SJSA1 (cell line): ENCODE results near the gene SNRK. TPM values are rescaled to one million over a fixed set of nuclear protein-coding genes. Genes with fewer than 3 reads are reported as not detected.

Experiments
- DNase-seq, 2 experiments: peaks; one replicate each; pipeline ENCODE4 v3.0.0-alpha.2; 2015 to 2020; ENCODE audit warnings: low spot score in 2 of 2, low read depth in 1 of 2
- H3K27ac ChIP-seq: fragments of 250-450 bp; sonication (Bioruptor Pico); 2 replicates; pipeline ENCODE4 v1.5.1; 2020; ENCODE audit warnings: mild to moderate bottlenecking, moderate library complexity
- H3K27me3 ChIP-seq: fragments of 250-450 bp; sonication (Bioruptor Pico); replicated peaks from 2 replicates; pipeline ENCODE4 v1.5.1; 2020; ENCODE audit warnings: mild to moderate bottlenecking, moderate library complexity
- H3K36me3 ChIP-seq: fragments of 250-450 bp; sonication (Bioruptor Pico); 2 replicates; pipeline ENCODE4 v1.5.1; 2020; ENCODE audit warnings: mild to moderate bottlenecking
- H3K4me1 ChIP-seq: fragments of 250-450 bp; sonication (Bioruptor Pico); replicated peaks from 2 replicates; pipeline ENCODE4 v1.6.1; 2021; ENCODE audit warnings: mild to moderate bottlenecking
- H3K4me3 ChIP-seq: fragments of 250-450 bp; sonication (Bioruptor Pico); 2 replicates; pipeline ENCODE4 v1.5.1; 2020; ENCODE audit warnings: mild to moderate bottlenecking
- H3K9me3 ChIP-seq: fragments of 250-450 bp; sonication (Bioruptor Pico); replicated peaks from 2 replicates; pipeline ENCODE4 v1.5.1; 2020; ENCODE audit warnings: mild to moderate bottlenecking
- total RNA-seq: library from RNA; depleted of rRNA; stranded (reverse); fragments of >200 nt; shearing (Covaris generic); gene quantifications from 2 replicates; pipeline ENCODE4 v1.2.3, GENCODE V29; 2014

SNRK gene
- total RNA-seq, 1 experiment from 2014 or later, result 14.8 TPM

DNA sequence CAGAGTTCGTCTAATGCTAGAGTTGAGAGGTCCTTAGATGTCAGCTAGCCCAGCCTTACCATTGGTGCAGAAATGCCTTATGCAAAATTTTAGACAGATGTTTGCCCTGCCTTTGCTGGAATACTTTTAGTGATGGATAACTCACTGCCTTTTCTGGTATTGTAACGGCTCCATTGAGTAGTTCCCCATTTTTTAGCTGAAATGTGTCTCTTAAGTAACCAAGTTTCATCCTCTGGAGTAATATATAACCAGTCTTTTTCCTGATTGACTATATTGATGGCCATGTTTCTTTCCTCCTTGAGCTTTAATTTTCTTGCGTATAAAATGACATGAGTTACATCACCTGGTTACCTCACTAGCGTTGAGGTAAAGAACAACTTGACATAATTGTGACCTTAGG is 45.0 kb downstream of the SNRK start:
- Histone ChIP-seq H3K27me3 (no peaks in the 10 kb centered on the region), H3K4me3 (no peak overlapping the region), H3K9me3 (peaks cover 3% of the 10 kb centered on the region; the same call in 1 of the 2 replicates), H3K36me3 (peaks cover 20% of the 10 kb centered on the region), H3K27ac (no peak overlapping the region), H3K4me1 (peaks cover 13% of the 10 kb centered on the region)
- DNase-seq, result no peak

DNA sequence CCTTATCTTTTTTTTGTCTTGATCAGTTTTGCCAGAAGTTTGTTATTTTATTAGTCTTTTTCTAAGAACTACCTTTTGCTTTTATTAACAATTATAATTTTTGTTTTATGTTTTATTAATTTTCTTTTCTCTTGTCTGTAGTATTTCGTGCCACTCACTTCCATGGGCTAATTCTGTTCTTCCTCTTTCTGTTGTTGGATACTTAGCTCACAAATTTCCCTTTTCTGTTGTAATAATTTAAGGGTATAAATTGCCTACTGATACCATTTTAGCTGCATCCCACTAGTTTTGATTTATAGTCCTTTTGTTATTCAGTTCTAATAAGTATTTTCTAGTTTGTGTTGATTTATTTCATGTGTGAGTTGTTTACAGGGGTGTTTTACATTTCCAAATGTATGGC is 48.6 kb downstream of the SNRK start:
- H3K27me3 ChIP-seq, result no peaks in the 10 kb centered on the region
- peaks cover 6% of the 10 kb centered on the region; the same call in 1 of the 2 replicates for H3K9me3 ChIP-seq
- no peak overlapping the region for H3K4me3 ChIP-seq
- peaks cover 13% of the 10 kb centered on the region for H3K4me1 ChIP-seq
- no peak for DNase-seq
- no peak overlapping the region for H3K27ac ChIP-seq
- H3K36me3 ChIP-seq, result peaks cover 34% of the 10 kb centered on the region

DNA sequence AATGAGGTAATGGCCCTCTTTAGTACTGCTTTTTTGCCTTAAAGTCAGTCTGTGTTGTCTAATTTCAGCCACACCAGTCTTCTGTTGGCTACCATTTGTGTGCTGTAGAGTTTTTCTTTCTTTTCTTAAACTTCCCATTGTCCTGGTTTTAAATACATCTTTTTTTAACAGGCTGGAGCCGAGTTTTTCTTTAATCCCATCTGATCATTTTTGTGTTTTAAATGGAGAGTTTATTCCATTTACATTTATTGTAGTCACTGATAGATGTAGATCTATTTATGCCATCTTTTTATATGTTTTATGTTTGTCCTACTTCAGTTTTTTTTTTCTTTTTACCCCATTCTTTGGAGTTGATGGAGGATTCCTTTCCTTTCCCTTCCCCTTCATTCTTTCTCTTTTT is 49.5 kb downstream of the SNRK start:
- Histone ChIP-seq H3K36me3 (peaks cover 39% of the 10 kb centered on the region), H3K4me3 (no peak overlapping the region), H3K4me1 (peaks cover 7% of the 10 kb centered on the region), H3K27ac (no peak overlapping the region), H3K9me3 (peaks cover 6% of the 10 kb centered on the region; the same call in 1 of the 2 replicates), H3K27me3 (no peaks in the 10 kb centered on the region)
- DNase-seq, result no peak

DNA sequence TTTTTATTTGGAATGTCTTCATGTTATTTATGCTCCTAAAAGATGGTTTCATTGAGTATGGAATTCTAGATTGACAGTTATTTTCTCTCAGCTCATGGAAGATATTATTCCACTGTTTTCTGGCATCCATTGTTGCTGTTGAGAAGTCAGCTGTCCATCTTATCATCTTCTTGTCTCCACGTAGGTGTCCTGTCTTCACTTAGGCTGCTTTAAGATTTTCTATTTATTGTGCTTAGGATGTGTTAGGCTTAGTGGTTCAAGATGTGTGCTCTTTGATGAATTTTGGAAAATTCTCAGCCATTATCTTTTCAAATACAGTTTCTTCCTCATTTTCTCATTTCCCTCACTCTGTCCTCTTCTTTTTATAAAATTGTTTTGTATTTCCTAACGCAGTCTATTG is 52.0 kb downstream of the SNRK start:
- peaks cover 6% of the 10 kb centered on the region; the same call in 1 of the 2 replicates for H3K9me3 ChIP-seq
- H3K27me3 ChIP-seq, result no peaks in the 10 kb centered on the region
- no peaks in the 10 kb centered on the region for H3K4me1 ChIP-seq
- DNase-seq, result no peak
- H3K4me3 ChIP-seq, result no peak overlapping the region
- peaks cover 49% of the 10 kb centered on the region for H3K36me3 ChIP-seq
- H3K27ac ChIP-seq, result no peak overlapping the region

DNA sequence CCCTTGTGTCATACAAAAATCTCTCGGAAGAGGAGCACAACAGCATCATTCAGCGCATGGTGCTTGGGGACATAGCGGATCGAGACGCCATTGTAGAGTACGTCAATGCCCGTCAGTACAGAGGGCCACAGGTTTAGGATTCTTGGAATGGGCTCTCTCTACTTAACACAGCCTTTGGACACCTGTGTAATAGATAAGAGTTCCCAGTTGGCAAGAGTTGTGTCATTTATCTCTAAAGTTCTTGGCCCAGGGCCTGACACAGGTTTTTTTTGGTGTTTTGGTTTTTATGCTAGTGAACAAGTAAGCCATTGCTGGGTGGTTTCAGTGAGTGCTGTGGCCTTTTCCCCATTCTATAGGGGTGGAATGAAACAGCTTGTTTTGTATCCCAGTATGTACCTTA is 54.1 kb downstream of the SNRK start:
- H3K27me3 ChIP-seq, result no peaks in the 10 kb centered on the region
- H3K36me3 ChIP-seq, result peaks cover 48% of the 10 kb centered on the region
- H3K9me3 ChIP-seq, result peaks cover 6% of the 10 kb centered on the region; the same call in 1 of the 2 replicates
- no peaks in the 10 kb centered on the region for H3K4me1 ChIP-seq
- no peak for DNase-seq
- no peak overlapping the region for H3K4me3 ChIP-seq
- H3K27ac ChIP-seq, result no peak overlapping the region

DNA sequence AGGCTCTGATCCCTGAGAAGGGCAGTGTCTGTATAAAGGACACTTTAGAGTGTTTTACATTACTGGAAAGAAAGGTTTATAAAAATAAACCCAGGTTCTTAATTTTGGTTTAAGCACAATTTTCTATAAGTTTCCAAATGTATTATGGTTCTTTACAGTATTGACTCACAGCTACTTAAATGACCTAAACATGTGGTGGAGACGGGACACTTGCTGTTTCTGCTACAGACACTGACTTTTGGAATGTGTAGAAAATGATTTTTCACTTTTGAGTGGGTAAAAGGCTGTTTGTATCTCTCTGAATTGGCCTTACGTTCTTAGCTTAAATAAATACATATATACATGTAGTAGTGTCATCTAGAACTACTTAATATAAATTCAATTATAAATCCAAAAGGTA is 55.4 kb downstream of the SNRK start:
- Histone ChIP-seq H3K4me3 (no peak overlapping the region), H3K27ac (no peak overlapping the region), H3K9me3 (0 out of 2 replicates have a peak, but pooled peaks cover 4% of the 10 kb centered on the region), H3K27me3 (no peaks in the 10 kb centered on the region), H3K4me1 (no peaks in the 10 kb centered on the region), H3K36me3 (peaks cover 41% of the 10 kb centered on the region)
- DNase-seq, result no peak

DNA sequence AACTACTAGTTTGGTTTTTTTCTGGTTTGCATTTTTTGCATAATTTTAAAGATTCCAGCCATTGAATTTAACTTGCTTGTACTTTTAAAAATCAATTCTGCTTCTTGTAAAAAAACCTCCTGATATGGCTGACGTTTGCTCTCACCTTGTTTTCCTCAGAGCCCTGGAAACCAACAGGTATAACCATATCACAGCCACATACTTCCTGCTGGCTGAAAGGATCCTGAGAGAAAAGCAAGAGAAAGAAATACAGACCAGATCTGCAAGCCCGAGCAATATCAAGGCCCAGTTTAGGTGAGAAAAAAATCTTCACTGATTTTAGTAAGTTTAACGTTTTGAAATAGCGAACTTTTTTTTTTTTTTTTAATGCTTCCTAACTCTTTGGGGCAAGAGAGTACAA is 56.8 kb downstream of the SNRK start:
- DNase-seq, result no peak
- Histone ChIP-seq H3K36me3 (peaks cover 48% of the 10 kb centered on the region), H3K9me3 (0 out of 2 replicates have a peak, but pooled peaks cover 2% of the 10 kb centered on the region)

DNA sequence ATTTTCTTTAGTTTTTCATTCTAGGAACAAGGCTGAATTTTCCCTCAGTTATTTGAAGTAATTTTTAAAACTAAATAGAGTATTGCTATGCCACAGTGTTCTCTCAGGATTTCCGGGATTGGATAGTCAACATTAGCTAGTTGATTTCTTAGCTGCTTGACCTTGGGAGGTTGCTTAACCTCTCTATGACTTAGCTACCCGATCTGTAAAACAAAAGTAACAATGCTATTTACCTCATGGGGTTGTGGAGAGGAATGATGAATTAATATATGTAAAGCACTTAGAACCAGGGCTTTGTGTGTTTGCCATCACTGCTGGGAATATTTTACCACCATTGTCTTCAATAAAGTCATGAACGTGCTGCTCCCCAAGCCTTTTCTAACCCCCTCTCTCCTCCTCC is 57.5 kb downstream of the SNRK start:
- no peak overlapping the region for H3K4me3 ChIP-seq
- H3K9me3 ChIP-seq, result no peaks in the 10 kb centered on the region
- H3K4me1 ChIP-seq, result no peaks in the 10 kb centered on the region
- H3K27ac ChIP-seq, result no peak overlapping the region
- DNase-seq, result no peak
- H3K27me3 ChIP-seq, result no peaks in the 10 kb centered on the region
- peaks cover 50% of the 10 kb centered on the region for H3K36me3 ChIP-seq

More for the DNA sequence above, 56.8 kb downstream of the SNRK start:
- Histone ChIP-seq H3K27ac (no peak overlapping the region), H3K27me3 (no peaks in the 10 kb centered on the region), H3K4me3 (no peak overlapping the region), H3K4me1 (no peaks in the 10 kb centered on the region)

DNA sequence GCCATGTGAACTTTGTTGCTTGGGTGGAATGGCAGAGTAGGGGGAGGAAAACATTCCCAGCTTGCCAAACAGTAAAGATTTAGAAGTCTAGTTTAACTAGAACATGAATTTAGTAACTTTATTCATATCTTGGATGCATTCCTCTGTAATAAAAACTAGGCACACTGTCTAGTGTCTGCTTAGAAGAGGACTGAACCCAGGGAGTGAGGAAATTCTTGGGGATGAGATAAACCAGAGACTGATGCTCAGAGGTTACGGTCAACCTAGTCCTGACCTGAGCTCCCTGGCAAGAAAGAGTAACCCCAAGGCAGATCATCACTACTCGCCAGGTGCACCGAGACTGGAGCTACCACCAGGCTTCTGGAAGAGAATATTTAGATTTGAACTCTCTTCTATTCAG is 58.2 kb downstream of the SNRK start:
- no peaks in the 10 kb centered on the region for H3K9me3 ChIP-seq
- no peak overlapping the region for H3K4me3 ChIP-seq
- no peaks in the 10 kb centered on the region for H3K27me3 ChIP-seq
- H3K4me1 ChIP-seq, result no peaks in the 10 kb centered on the region
- no peak for DNase-seq
- peaks cover 57% of the 10 kb centered on the region for H3K36me3 ChIP-seq
- H3K27ac ChIP-seq, result no peak overlapping the region

DNA sequence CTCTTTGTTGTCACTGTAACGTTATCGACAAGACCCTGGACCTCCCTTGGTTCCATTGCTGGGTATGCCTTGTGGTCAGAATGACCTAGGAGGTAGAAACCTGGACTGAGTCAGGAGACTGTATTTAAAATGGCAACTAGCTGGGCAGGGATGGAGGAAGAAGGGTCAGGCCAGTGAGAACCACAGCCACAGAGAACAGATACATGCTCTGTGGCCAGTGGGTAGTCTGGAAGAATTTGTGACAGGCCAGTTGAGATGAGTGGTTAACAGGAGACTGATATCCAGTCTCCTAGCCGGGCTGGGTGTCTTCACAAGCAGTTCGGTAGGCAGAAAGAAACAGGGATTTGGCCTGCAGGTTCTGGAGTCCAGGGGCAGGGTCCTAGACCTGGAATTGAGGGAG is 58.9 kb downstream of the SNRK start:
- no peaks in the 10 kb centered on the region for H3K4me1 ChIP-seq
- H3K4me3 ChIP-seq, result no peak overlapping the region
- no peaks in the 10 kb centered on the region for H3K9me3 ChIP-seq
- peaks cover 59% of the 10 kb centered on the region for H3K36me3 ChIP-seq
- H3K27ac ChIP-seq, result no peak overlapping the region
- H3K27me3 ChIP-seq, result no peaks in the 10 kb centered on the region
- DNase-seq, result no peak

DNA sequence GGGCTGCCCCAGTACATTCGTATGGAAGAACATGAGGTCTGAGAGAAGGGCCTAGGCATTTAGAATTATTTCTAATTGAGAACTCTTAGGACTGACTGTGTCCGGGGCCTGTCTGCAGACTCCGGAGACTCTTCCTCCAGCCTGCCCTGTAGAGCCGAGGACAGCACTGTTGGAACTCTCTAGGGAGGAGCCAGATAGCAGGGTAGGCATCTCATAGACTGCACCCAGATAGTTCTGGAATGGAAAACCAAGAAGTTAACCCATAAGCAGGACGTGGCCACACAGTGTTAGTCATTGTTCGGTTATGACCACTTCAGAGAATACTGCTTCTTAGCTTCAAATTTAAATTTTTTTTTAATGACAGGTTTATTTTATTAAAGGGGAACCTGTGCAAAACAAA is 59.5 kb downstream of the SNRK start:
- DNase-seq, result no peak
- peaks cover 58% of the 10 kb centered on the region for H3K36me3 ChIP-seq
- no peaks in the 10 kb centered on the region for H3K9me3 ChIP-seq
- no peak overlapping the region for H3K27ac ChIP-seq
- no peaks in the 10 kb centered on the region for H3K27me3 ChIP-seq
- H3K4me3 ChIP-seq, result no peak overlapping the region
- no peaks in the 10 kb centered on the region for H3K4me1 ChIP-seq

DNA sequence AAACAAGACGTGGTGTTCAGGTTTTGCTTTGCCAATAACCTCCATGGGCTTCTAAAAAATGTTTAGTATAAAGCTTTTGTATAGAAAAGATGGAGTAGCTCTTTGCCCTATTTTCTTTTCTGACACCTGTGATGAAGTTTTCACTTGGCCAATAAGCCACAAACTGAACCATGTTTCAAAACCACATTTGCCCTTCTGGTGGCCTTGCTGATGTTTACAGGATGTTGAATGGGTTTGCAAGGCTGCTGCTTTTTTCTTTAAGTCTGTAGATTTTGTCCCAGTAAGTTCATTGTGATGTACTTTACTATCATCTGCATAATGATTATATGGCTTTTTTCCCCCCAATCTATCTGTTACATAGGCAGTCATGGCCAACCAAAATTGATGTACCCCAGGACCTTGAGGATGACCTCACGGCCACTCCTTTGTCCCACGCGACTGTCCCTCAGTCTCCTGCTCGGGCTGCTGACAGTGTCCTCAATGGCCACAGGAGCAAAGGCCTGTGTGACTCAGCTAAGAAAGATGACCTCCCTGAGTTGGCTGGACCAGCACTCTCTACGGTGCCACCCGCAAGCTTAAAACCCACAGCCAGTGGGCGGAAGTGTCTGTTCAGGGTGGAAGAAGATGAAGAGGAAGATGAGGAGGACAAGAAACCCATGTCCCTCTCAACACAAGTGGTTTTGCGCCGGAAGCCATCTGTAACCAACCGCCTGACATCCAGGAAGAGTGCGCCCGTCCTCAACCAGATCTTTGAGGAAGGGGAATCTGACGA is 60.8 kb downstream of the SNRK start:
- Histone ChIP-seq H3K4me1 (no peaks in the 10 kb centered on the region), H3K36me3 (peaks cover 50% of the 10 kb centered on the region), H3K27me3 (no peaks in the 10 kb centered on the region), H3K4me3 (no peak overlapping the region), H3K9me3 (no peaks in the 10 kb centered on the region; the same call in 1 of the 2 replicates), H3K27ac (no peak overlapping the region)
- no peak for DNase-seq

DNA sequence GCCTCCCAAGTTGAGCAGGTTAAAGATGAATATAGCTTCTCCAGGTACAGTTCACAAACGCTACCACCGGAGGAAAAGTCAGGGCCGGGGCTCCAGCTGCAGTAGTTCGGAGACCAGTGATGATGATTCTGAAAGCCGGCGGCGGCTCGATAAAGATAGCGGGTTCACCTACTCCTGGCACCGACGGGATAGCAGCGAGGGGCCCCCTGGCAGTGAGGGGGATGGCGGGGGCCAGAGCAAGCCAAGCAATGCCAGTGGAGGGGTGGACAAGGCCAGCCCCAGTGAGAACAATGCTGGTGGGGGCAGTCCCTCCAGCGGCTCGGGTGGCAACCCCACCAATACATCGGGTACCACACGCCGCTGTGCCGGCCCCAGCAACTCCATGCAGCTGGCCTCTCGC is 61.4 kb downstream of the SNRK start:
- Histone ChIP-seq H3K36me3 (peaks cover 43% of the 10 kb centered on the region), H3K27ac (no peak overlapping the region), H3K27me3 (no peaks in the 10 kb centered on the region), H3K4me3 (no peak overlapping the region), H3K9me3 (no peaks in the 10 kb centered on the region; the same call in 1 of the 2 replicates), H3K4me1 (no peaks in the 10 kb centered on the region)
- no peak for DNase-seq

DNA sequence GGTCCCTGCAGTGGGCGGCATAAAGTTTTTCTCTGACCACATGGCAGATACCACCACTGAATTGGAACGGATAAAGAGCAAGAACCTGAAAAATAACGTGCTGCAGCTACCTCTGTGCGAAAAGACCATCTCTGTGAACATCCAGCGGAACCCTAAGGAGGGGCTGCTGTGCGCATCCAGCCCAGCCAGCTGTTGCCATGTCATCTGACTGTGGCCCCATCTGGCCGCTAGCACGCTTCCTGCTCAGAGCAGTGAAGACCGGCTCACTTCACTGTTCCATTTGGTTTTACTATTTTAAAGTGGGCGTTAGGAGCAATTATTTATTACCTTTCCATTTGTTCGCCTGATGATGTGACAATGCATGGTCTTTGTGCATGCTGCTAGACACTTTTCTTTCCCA is 62.0 kb downstream of the SNRK start:
- Histone ChIP-seq H3K36me3 (peaks cover 41% of the 10 kb centered on the region), H3K9me3 (no peaks in the 10 kb centered on the region; the same call in 1 of the 2 replicates), H3K27me3 (no peaks in the 10 kb centered on the region), H3K4me3 (no peak overlapping the region), H3K4me1 (no peaks in the 10 kb centered on the region), H3K27ac (no peak overlapping the region)
- no peak for DNase-seq
